ENCODE data around the gene CLIC6.

The CLIC6 gene

GRCh38 chr21:34732388-34732821 lies 63.6 kb downstream of the CLIC6 start:
- Histone ChIP-seq H3K36me3 (replicated peaks) (no peaks in the 10 kb centered on the region), H3K27ac (no peak overlapping the region), H3K27me3 (replicated peaks) (no peaks in the 10 kb centered on the region), H3K4me3 (ENCODE audit: low read depth, low read length) (no peak overlapping the region)
- no peak for TF ChIP-seq CTCF (IDR thresholded peaks at IDR 0.05; ENCODE audit: low read depth, low read length, missing control alignments)
- in situ Hi-C loops (cut with HindIII; ENCODE audit: low pct_ligation_motif_present, low sequenced_read_pairs) = no loop called here
- DNase-seq = no peak

GRCh38 chr21:34733852-34734251 lies 65.1 kb downstream of the CLIC6 start:
- no peak overlapping the region for H3K27ac ChIP-seq
- in situ Hi-C loops (cut with HindIII; ENCODE audit: low pct_ligation_motif_present, low sequenced_read_pairs) = no loop called here

GRCh38 chr21:34734696-34735095 lies 65.9 kb downstream of the CLIC6 start:
- no peak for TF ChIP-seq CTCF (IDR thresholded peaks at IDR 0.05; ENCODE audit: low read depth, low read length, missing control alignments)
- no peak overlapping the region for H3K4me3 ChIP-seq (ENCODE audit: low read depth, low read length)
- DNase-seq = no peak
- no peaks in the 10 kb centered on the region for H3K36me3 ChIP-seq (replicated peaks)
- H3K27ac ChIP-seq = no peak overlapping the region
- no peaks in the 10 kb centered on the region for H3K27me3 ChIP-seq (replicated peaks)
- in situ Hi-C loops (cut with HindIII; ENCODE audit: low pct_ligation_motif_present, low sequenced_read_pairs) = no loop called here

More at GRCh38 chr21:34733852-34734251, 65.1 kb downstream of the CLIC6 start:
- H3K36me3 ChIP-seq (replicated peaks) = no peaks in the 10 kb centered on the region
- DNase-seq = no peak
- no peaks in the 10 kb centered on the region for H3K27me3 ChIP-seq (replicated peaks)
- no peak overlapping the region for H3K4me3 ChIP-seq (ENCODE audit: low read depth, low read length)
- TF ChIP-seq CTCF (IDR thresholded peaks at IDR 0.05; ENCODE audit: low read depth, low read length, missing control alignments) = no peak

- DNase-seq = peak; percentile 24
- in situ Hi-C loops (cut with HindIII; ENCODE audit: low pct_ligation_motif_present, low sequenced_read_pairs) = no loop called here
- H3K27ac ChIP-seq = no peak overlapping the region
- no peak for TF ChIP-seq CTCF (IDR thresholded peaks at IDR 0.05; ENCODE audit: low read depth, low read length, missing control alignments)
- no peaks in the 10 kb centered on the region for H3K27me3 ChIP-seq (replicated peaks)
- H3K36me3 ChIP-seq (replicated peaks) = no peaks in the 10 kb centered on the region
- no peak overlapping the region for H3K4me3 ChIP-seq (ENCODE audit: low read depth, low read length)
These were observed 67.5 kb downstream of the CLIC6 start for GRCh38 chr21:34736116-34736874.

- H3K27me3 ChIP-seq (replicated peaks) = no peaks in the 10 kb centered on the region
- in situ Hi-C loops (cut with HindIII; ENCODE audit: low pct_ligation_motif_present, low sequenced_read_pairs) = no loop called here
- H3K4me3 ChIP-seq (ENCODE audit: low read depth, low read length) = no peak overlapping the region
- DNase-seq = no peak
- H3K27ac ChIP-seq = no peak overlapping the region
- H3K36me3 ChIP-seq (replicated peaks) = no peaks in the 10 kb centered on the region
- no peak for TF ChIP-seq CTCF (IDR thresholded peaks at IDR 0.05; ENCODE audit: low read depth, low read length, missing control alignments)
These were observed 68.3 kb downstream of the CLIC6 start for GRCh38 chr21:34737115-34737514.

- Histone ChIP-seq H3K36me3 (replicated peaks) (no peaks in the 10 kb centered on the region), H3K27me3 (replicated peaks) (no peaks in the 10 kb centered on the region), H3K27ac (no peak overlapping the region), H3K4me3 (ENCODE audit: low read depth, low read length) (no peak overlapping the region)
- no peak for DNase-seq
- in situ Hi-C loops (cut with HindIII; ENCODE audit: low pct_ligation_motif_present, low sequenced_read_pairs) = no loop called here
- TF ChIP-seq CTCF (IDR thresholded peaks at IDR 0.05; ENCODE audit: low read depth, low read length, missing control alignments) = no peak
These were observed 71.4 kb downstream of the CLIC6 start for GRCh38 chr21:34740198-34740597.

Measured in brain microvascular endothelial cell (primary cell).